Measurements from ENCODE around the gene GATB. TPM values are rescaled to one million over a fixed set of nuclear protein-coding genes. Genes with fewer than 3 reads are reported as not detected.
A peak's percentile ranks its signal among the peaks of the same experiment; 100 is the strongest.

The GATB gene
- total and polyA plus RNA-seq, 2 donors (not counting 1 experiment from before 2014, with no cell fraction given) = 18.7 to 20.8 TPM

GRCh38 chr4:151627491-151627890 lies 133.3 kb downstream of the GATB start:
- H3K79me2 ChIP-seq (ENCODE audit: control insufficient read depth, insufficient read depth, low read length) = no peaks in the 10 kb centered on the region
- no peak overlapping the region for H3K9ac ChIP-seq (ENCODE audit: insufficient read depth, low read length)
- TF ChIP-seq EZH2 (IDR thresholded peaks at IDR 0.05; ENCODE audit: low read length, missing control alignments) (no peak), CTCF (conservative IDR thresholded peaks at IDR 0.05 in 1 of 2, IDR thresholded peaks at IDR 0.05 in 1 of 2; ENCODE audit: low read depth in 1 of 2, low read length in 2 of 2) (no peak)
- H3K27ac ChIP-seq (ENCODE audit: insufficient read depth, low read length) = no peak overlapping the region
- H2AFZ ChIP-seq (ENCODE audit: low read length) = no peak overlapping the region
- H3K27me3 ChIP-seq (ENCODE audit: control insufficient read depth, insufficient read depth, low read length) = peaks cover 3% of the 10 kb centered on the region
- H3K9me3 ChIP-seq (ENCODE audit: control insufficient read depth, insufficient read depth, low read depth, low read length) = no peaks in the 10 kb centered on the region
- peak in 1 of 2 donors; percentile 18 for DNase-seq (ENCODE audit: low read depth in 2 of 2)
- H4K20me1 ChIP-seq (ENCODE audit: control insufficient read depth, extremely low read depth, insufficient read depth, low read length) = peaks cover 2% of the 10 kb centered on the region
- H3K4me2 ChIP-seq (ENCODE audit: extremely low read depth, insufficient read depth, low read length) = no peak overlapping the region
- H3K4me3 ChIP-seq (replicated peaks in 1 of 4; ENCODE audit: control extremely low read depth in 1 of 4, insufficient read depth in 1 of 4, low read depth in 3 of 4, low read length in 4 of 4) = no peak overlapping the region
- peaks cover 3% of the 10 kb centered on the region for H3K4me1 ChIP-seq (ENCODE audit: control insufficient read depth, extremely low read depth, insufficient read depth, low read length)
- no peaks in the 10 kb centered on the region for H3K36me3 ChIP-seq (ENCODE audit: control insufficient read depth, insufficient read depth, low read length)

- H3K4me1 ChIP-seq (ENCODE audit: control insufficient read depth, extremely low read depth, insufficient read depth, low read length) = peaks cover 3% of the 10 kb centered on the region
- H4K20me1 ChIP-seq (ENCODE audit: control insufficient read depth, extremely low read depth, insufficient read depth, low read length) = peaks cover 2% of the 10 kb centered on the region
- DNase-seq (ENCODE audit: low read depth in 2 of 2) = no peak
- no peak overlapping the region for H3K4me2 ChIP-seq (ENCODE audit: extremely low read depth, insufficient read depth, low read length)
- TF ChIP-seq EZH2 (IDR thresholded peaks at IDR 0.05; ENCODE audit: low read length, missing control alignments) (no peak), CTCF (conservative IDR thresholded peaks at IDR 0.05 in 1 of 2, IDR thresholded peaks at IDR 0.05 in 1 of 2; ENCODE audit: low read depth in 1 of 2, low read length in 2 of 2) (no peak)
- no peaks in the 10 kb centered on the region for H3K9me3 ChIP-seq (ENCODE audit: control insufficient read depth, insufficient read depth, low read depth, low read length)
- H3K36me3 ChIP-seq (ENCODE audit: control insufficient read depth, insufficient read depth, low read length) = no peaks in the 10 kb centered on the region
- H3K27ac ChIP-seq (ENCODE audit: insufficient read depth, low read length) = no peak overlapping the region
- no peaks in the 10 kb centered on the region for H3K79me2 ChIP-seq (ENCODE audit: control insufficient read depth, insufficient read depth, low read length)
- no peak overlapping the region for H3K4me3 ChIP-seq (replicated peaks in 1 of 4; ENCODE audit: control extremely low read depth in 1 of 4, insufficient read depth in 1 of 4, low read depth in 3 of 4, low read length in 4 of 4)
- peaks cover 3% of the 10 kb centered on the region for H3K27me3 ChIP-seq (ENCODE audit: control insufficient read depth, insufficient read depth, low read length)
- H3K9ac ChIP-seq (ENCODE audit: insufficient read depth, low read length) = no peak overlapping the region
- H2AFZ ChIP-seq (ENCODE audit: low read length) = no peak overlapping the region
These were observed 134.1 kb downstream of the GATB start for GRCh38 chr4:151626751-151627150.

GRCh38 chr4:151626228-151626627 lies 134.6 kb downstream of the GATB start:
- Histone ChIP-seq H3K79me2 (ENCODE audit: control insufficient read depth, insufficient read depth, low read length) (no peaks in the 10 kb centered on the region), H3K9me3 (ENCODE audit: control insufficient read depth, insufficient read depth, low read depth, low read length) (no peaks in the 10 kb centered on the region), H3K9ac (ENCODE audit: insufficient read depth, low read length) (no peak overlapping the region), H3K27ac (ENCODE audit: insufficient read depth, low read length) (no peak overlapping the region), H3K36me3 (ENCODE audit: control insufficient read depth, insufficient read depth, low read length) (no peaks in the 10 kb centered on the region), H3K4me2 (ENCODE audit: extremely low read depth, insufficient read depth, low read length) (no peak overlapping the region), H3K4me1 (ENCODE audit: control insufficient read depth, extremely low read depth, insufficient read depth, low read length) (peaks cover 3% of the 10 kb centered on the region), H2AFZ (ENCODE audit: low read length) (no peak overlapping the region), H4K20me1 (ENCODE audit: control insufficient read depth, extremely low read depth, insufficient read depth, low read length) (peaks cover 2% of the 10 kb centered on the region), H3K27me3 (ENCODE audit: control insufficient read depth, insufficient read depth, low read length) (peaks cover 3% of the 10 kb centered on the region), H3K4me3 (replicated peaks in 1 of 4; ENCODE audit: control extremely low read depth in 1 of 4, insufficient read depth in 1 of 4, low read depth in 3 of 4, low read length in 4 of 4) (no peak overlapping the region)
- DNase-seq (ENCODE audit: low read depth in 2 of 2) = peak in 1 of 2 donors; percentile 15
- TF ChIP-seq CTCF (conservative IDR thresholded peaks at IDR 0.05 in 1 of 2, IDR thresholded peaks at IDR 0.05 in 1 of 2; ENCODE audit: low read depth in 1 of 2, low read length in 2 of 2) (no peak), EZH2 (IDR thresholded peaks at IDR 0.05; ENCODE audit: low read length, missing control alignments) (no peak)

Data from fibroblast of lung (primary cell).